Neural cell (in vitro differentiated cells): Measurements from ENCODE around the gene STK17B.

Source experiments
- EZH2 ChIP-seq: fragments of 200-600, 300-800 bp; shearing (Covaris generic), sonication (generic); IDR thresholded peaks from 2 replicates; pipeline ENCODE4 v1.6.1; 2014; ENCODE audit warnings: antibody characterized with exemption, low read length, borderline replicate concordance, mild to moderate bottlenecking; ENCODE audit not compliant: insufficient read depth, poor library complexity, severe bottlenecking
- POLR2AphosphoS5 ChIP-seq: IDR thresholded peaks from 2 replicates; pipeline ENCODE4 v1.6.1; 2012
- RAD21 ChIP-seq: fragments of 450-650 bp; conservative IDR thresholded peaks from 2 replicates; pipeline ENCODE4 v1.6.1; 2014; ENCODE audit warnings: antibody characterized with exemption, mild to moderate bottlenecking, moderate library complexity
- SMC3 ChIP-seq: fragments of 450-650 bp; conservative IDR thresholded peaks from 2 replicates; pipeline ENCODE4 v1.6.1; 2014; ENCODE audit warnings: antibody characterized with exemption, mild to moderate bottlenecking, moderate library complexity; ENCODE audit not compliant: poor library complexity
- TF ChIP-seq, protein P1 (sequence below): fragments of 450-650 bp; IDR thresholded peaks from 2 replicates; pipeline ENCODE4 v1.5.1; 2014; ENCODE audit warnings: antibody characterized with exemption, mild to moderate bottlenecking, moderate library complexity; ENCODE audit not compliant: poor library complexity, severe bottlenecking

DNA sequence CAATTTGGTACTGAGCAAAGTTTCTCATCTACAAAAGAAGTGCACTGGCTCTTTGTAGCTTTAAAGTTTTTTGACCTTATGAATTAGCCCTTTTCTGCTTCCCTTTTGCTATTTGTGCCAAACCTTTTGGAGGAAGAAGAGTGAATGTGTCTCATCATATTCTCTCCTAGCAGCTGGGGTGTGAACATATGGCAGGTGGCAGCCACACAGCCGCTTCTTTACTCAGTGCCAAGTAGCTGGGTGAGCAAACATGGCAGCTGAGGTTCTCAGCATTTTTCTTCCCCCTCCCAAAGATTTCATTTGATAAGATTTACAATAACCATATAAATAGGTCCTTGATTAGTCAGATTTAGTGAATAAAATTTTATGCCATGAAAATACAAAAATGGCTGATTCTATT, 46.7 kb upstream of the STK17B start:
- TF ChIP-seq, protein P1, sequence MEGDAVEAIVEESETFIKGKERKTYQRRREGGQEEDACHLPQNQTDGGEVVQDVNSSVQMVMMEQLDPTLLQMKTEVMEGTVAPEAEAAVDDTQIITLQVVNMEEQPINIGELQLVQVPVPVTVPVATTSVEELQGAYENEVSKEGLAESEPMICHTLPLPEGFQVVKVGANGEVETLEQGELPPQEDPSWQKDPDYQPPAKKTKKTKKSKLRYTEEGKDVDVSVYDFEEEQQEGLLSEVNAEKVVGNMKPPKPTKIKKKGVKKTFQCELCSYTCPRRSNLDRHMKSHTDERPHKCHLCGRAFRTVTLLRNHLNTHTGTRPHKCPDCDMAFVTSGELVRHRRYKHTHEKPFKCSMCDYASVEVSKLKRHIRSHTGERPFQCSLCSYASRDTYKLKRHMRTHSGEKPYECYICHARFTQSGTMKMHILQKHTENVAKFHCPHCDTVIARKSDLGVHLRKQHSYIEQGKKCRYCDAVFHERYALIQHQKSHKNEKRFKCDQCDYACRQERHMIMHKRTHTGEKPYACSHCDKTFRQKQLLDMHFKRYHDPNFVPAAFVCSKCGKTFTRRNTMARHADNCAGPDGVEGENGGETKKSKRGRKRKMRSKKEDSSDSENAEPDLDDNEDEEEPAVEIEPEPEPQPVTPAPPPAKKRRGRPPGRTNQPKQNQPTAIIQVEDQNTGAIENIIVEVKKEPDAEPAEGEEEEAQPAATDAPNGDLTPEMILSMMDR, result no peak
- TF ChIP-seq EZH2, result no peak
- TF ChIP-seq POLR2AphosphoS5, result no peak
- no peak for TF ChIP-seq SMC3
- TF ChIP-seq RAD21, result no peak
